Endothelial cell of umbilical vein (primary cell): ENCODE data around the gene RBFOX1. TPM values are rescaled to one million over a fixed set of nuclear protein-coding genes. Genes with fewer than 3 reads are reported as not detected.

ENCODE experiments used
- BruUV-seq: library from RNA; stranded (reverse); fragments of 400-500 nt; replicated peaks from 2 replicates; lab custom pipeline; 2021; lab: Mats Ljungman, UMichigan
- CTCF ChIA-PET: fragments of 300-600, 350-600 bp; sonication (Branson Sonifier 250); formaldehyde crosslinking; loops from one replicate; lab custom pipeline; 2021; ENCODE audit warnings: antibody characterized with exemption, inconsistent platforms; lab: Charles Lee
- POLR2A ChIA-PET: fragments of 300-600, 350-600 bp; sonication (Branson Sonifier 250); formaldehyde crosslinking; loops from one replicate; lab custom pipeline; 2021; ENCODE audit warnings: antibody characterized with exemption, inconsistent platforms; lab: Charles Lee
- DNase-seq: peaks from one replicate; pipeline ENCODE4 v3.0.0-alpha.2; 2011; ENCODE audit warnings: low read depth, low spot score
- FAIRE-seq: peaks from 2 replicates; lab custom pipeline; 2011; peaks lifted over from hg19 to GRCh38; lab: Jason Lieb, UNC
- H2AFZ ChIP-seq: 2 replicates; pipeline ENCODE4 v1.6.0; 2012; ENCODE audit warnings: low read depth, low read length, control low read depth, inconsistent platforms
- H3K27ac ChIP-seq: 2 replicates; pipeline ENCODE4 v1.5.1; 2011; ENCODE audit warnings: low read depth, mild to moderate bottlenecking, control low read depth, low read length, moderate library complexity; ENCODE audit not compliant: insufficient read depth
- H3K27me3 ChIP-seq, 2 experiments: 2 replicates each; pipeline versions ENCODE4 v1.6.0 to v1.6.1; 2011; ENCODE audit warnings: low read length in 2 of 2, mixed read lengths in 1 of 2; ENCODE audit not compliant: control insufficient read depth in 2 of 2, insufficient read depth in 2 of 2
- H3K36me3 ChIP-seq, 2 experiments: 2 replicates in 1 of 2; 3 replicates in 1 of 2; pipeline ENCODE4 v1.5.1; 2011; ENCODE audit warnings: low read length in 2 of 2, mild to moderate bottlenecking in 1 of 2, moderate library complexity in 1 of 2; ENCODE audit not compliant: control insufficient read depth in 2 of 2, insufficient read depth in 2 of 2; ENCODE audit errors: extremely low read depth in 1 of 2
- H3K4me1 ChIP-seq: 3 replicates; pipeline ENCODE4 v1.5.1; 2011; ENCODE audit warnings: mild to moderate bottlenecking, low read length; ENCODE audit not compliant: control insufficient read depth, insufficient read depth; ENCODE audit errors: extremely low read depth
- H3K4me2 ChIP-seq: 2 replicates; pipeline ENCODE4 v1.6.1; 2011; ENCODE audit warnings: low read length, control low read depth, mixed read lengths; ENCODE audit not compliant: insufficient read depth
- H3K4me3 ChIP-seq, 3 experiments: fragments of 200-600 bp in 1 of 3; sonication (generic), shearing (Covaris generic) in 1 of 3; replicated peaks in 1 of 3; 2 replicates each; pipeline ENCODE4 v1.5.1; 2011 to 2016; ENCODE audit warnings: control low read depth in 3 of 3, low read length in 3 of 3, mild to moderate bottlenecking in 2 of 3, inconsistent platforms in 1 of 3, low read depth in 1 of 3, moderate library complexity in 1 of 3; ENCODE audit not compliant: insufficient read depth in 1 of 3
- H3K79me2 ChIP-seq: 2 replicates; pipeline ENCODE4 v1.6.0; 2012; ENCODE audit warnings: low read length, inconsistent platforms; ENCODE audit not compliant: control insufficient read depth, insufficient read depth
- H3K9ac ChIP-seq: replicated peaks from 2 replicates; pipeline ENCODE3; 2011; ENCODE audit warnings: low read length, control low read depth; ENCODE audit not compliant: insufficient read depth; ENCODE audit errors: extremely low read depth
- H3K9me1 ChIP-seq: replicated peaks from 3 replicates; pipeline ENCODE4 v1.6.0; 2011; ENCODE audit warnings: mild to moderate bottlenecking, low read length; ENCODE audit not compliant: control insufficient read depth, insufficient read depth; ENCODE audit errors: extremely low read depth
- H3K9me3 ChIP-seq: replicated peaks from 2 replicates; pipeline ENCODE4 v1.5.1; 2012; ENCODE audit warnings: low read length, inconsistent platforms; ENCODE audit not compliant: control insufficient read depth, insufficient read depth
- H4K20me1 ChIP-seq: replicated peaks from 2 replicates; pipeline ENCODE3; 2011; ENCODE audit warnings: mild to moderate bottlenecking, low read length; ENCODE audit not compliant: control insufficient read depth, insufficient read depth; ENCODE audit errors: extremely low read depth
- EZH2 ChIP-seq: IDR thresholded peaks from 2 replicates; pipeline ENCODE4 v1.6.1; 2012; ENCODE audit warnings: borderline replicate concordance, low read depth, mild to moderate bottlenecking, moderate library complexity, low read length, inconsistent platforms; ENCODE audit not compliant: severe bottlenecking
- FOS ChIP-seq: IDR thresholded peaks from 2 replicates; pipeline ENCODE4 v1.6.1; 2011; ENCODE audit warnings: mild to moderate bottlenecking, low read length, moderate library complexity, borderline replicate concordance; ENCODE audit not compliant: insufficient read depth
- GATA2 ChIP-seq: IDR thresholded peaks from 2 replicates; pipeline ENCODE4 v1.7.0; 2011; ENCODE audit warnings: low read depth, mild to moderate bottlenecking, moderate library complexity, mixed read lengths, low read length; ENCODE audit not compliant: insufficient read length, insufficient read depth
- JUN ChIP-seq: IDR thresholded peaks from 2 replicates; pipeline ENCODE4 v1.6.1; 2011; ENCODE audit warnings: borderline replicate concordance, low read depth; ENCODE audit not compliant: insufficient read length, insufficient read depth
- MYC ChIP-seq: IDR thresholded peaks from one replicate; pipeline ENCODE4 v1.6.1; 2011; ENCODE audit warnings: mild to moderate bottlenecking, low read depth, low read length
- POLR2A ChIP-seq: IDR thresholded peaks from 2 replicates; pipeline ENCODE4 v1.6.1; 2012; ENCODE audit warnings: low read depth, mild to moderate bottlenecking, control low read depth, low read length
- POLR2AphosphoS5 ChIP-seq: IDR thresholded peaks from 2 replicates; pipeline ENCODE4 v1.6.1; 2012; ENCODE audit warnings: low read depth, mild to moderate bottlenecking, control low read depth, low read length, moderate library complexity; ENCODE audit not compliant: insufficient read depth
- dilution Hi-C: fragments of 300-500 bp; cut with MboI; formaldehyde crosslinking; loops from one replicate; pipeline ENCODE4 v1.15.0; 2019; ENCODE audit warnings: low sequenced_read_pairs; ENCODE audit not compliant: extremely low pct_ligation_motif_present
- intact Hi-C: fragments of 100-400 bp; cut with micrococcal nuclease; formaldehyde crosslinking; loops from one replicate; pipeline ENCODE4 v1.10.0; 2022
- polyA plus RNA-seq, 4 experiments: library from polyadenylated mRNA; depleted of rRNA in 3 of 4; stranded (reverse) in 3 of 4; unstranded in 1 of 4; fragments of >200 nt; gene quantifications; 2 replicates each; pipeline versions ENCODE4 v1.2.1 to v1.2.3, GENCODE V29; 2011 to 2012; ENCODE audit warnings: missing spikeins in 1 of 4
- total RNA-seq: library from RNA; stranded (reverse); gene quantifications from 2 replicates; pipeline ENCODE4 v1.2.3, GENCODE V29; 2021
- TF ChIP-seq, protein P1 (sequence below), 2 donors: IDR thresholded peaks; 1 replicate in 1 of 2; 2 replicates in 1 of 2; pipeline ENCODE4 v1.5.1; 2011; ENCODE audit warnings: low read length in 2 of 2, mild to moderate bottlenecking in 2 of 2, moderate library complexity in 2 of 2, control low read depth in 1 of 2, inconsistent platforms in 1 of 2, low read depth in 1 of 2; ENCODE audit not compliant: insufficient read depth in 1 of 2; ENCODE audit errors: extremely low read depth in 1 of 2
- TF ChIP-seq, protein P2 (sequence below): IDR thresholded peaks from 2 replicates; pipeline ENCODE4 v1.6.1; 2011; ENCODE audit not compliant: insufficient read depth, insufficient read length

The RBFOX1 gene
- total and polyA plus RNA-seq, 2 donors (not counting 3 experiments of a cell fraction or from before 2014, with no cell fraction given), result not detected

DNA sequence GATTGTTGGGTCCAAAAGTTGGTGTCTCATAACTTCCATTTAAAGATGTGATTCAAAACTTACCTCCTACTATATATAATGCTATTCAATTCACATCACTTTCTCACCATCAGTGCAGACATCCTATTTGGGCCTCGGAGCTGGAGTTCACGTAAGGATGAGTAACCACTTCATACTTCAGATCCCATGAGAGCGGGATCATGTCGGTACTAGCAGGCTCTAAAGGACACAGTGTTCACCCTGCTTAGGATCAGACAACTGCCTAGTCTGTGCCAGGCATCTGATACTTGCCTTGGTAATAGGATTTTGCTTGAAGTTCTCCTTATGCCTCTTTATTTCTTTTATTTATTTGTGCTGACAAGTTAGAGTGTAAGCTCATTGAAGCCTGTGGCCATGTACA, 39.5 kb downstream of the RBFOX1 start:
- no TSS peak for BruUV-seq
- Histone ChIP-seq H3K27me3 (no peaks in the 10 kb centered on the region), H3K4me3 (no peak overlapping the region), H3K9ac (no peak overlapping the region), H3K4me2 (no peak overlapping the region), H3K36me3 (no peaks in the 10 kb centered on the region), H3K9me3 (peaks cover 4% of the 10 kb centered on the region), H3K4me1 (no peaks in the 10 kb centered on the region), H2AFZ (no peak overlapping the region), H3K79me2 (no peaks in the 10 kb centered on the region), H4K20me1 (no peaks in the 10 kb centered on the region), H3K27ac (no peak overlapping the region), H3K9me1 (no peaks in the 10 kb centered on the region)
- TF ChIP-seq MYC (no peak), GATA2 (no peak), POLR2AphosphoS5 (no peak), POLR2A (no peak), EZH2 (no peak), FOS (no peak), JUN (no peak)
- TF ChIP-seq, protein P1, sequence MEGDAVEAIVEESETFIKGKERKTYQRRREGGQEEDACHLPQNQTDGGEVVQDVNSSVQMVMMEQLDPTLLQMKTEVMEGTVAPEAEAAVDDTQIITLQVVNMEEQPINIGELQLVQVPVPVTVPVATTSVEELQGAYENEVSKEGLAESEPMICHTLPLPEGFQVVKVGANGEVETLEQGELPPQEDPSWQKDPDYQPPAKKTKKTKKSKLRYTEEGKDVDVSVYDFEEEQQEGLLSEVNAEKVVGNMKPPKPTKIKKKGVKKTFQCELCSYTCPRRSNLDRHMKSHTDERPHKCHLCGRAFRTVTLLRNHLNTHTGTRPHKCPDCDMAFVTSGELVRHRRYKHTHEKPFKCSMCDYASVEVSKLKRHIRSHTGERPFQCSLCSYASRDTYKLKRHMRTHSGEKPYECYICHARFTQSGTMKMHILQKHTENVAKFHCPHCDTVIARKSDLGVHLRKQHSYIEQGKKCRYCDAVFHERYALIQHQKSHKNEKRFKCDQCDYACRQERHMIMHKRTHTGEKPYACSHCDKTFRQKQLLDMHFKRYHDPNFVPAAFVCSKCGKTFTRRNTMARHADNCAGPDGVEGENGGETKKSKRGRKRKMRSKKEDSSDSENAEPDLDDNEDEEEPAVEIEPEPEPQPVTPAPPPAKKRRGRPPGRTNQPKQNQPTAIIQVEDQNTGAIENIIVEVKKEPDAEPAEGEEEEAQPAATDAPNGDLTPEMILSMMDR (IDR thresholded peaks at IDR 0.05; ENCODE audit: extremely low read depth in 1 of 2, insufficient read depth in 1 of 2, low read depth in 1 of 2, low read length in 2 of 2), result no peak
- TF ChIP-seq, protein P2, sequence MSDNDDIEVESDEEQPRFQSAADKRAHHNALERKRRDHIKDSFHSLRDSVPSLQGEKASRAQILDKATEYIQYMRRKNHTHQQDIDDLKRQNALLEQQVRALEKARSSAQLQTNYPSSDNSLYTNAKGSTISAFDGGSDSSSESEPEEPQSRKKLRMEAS, result no peak
- intact Hi-C loops (no loop called here), dilution Hi-C loops (no loop called here)
- POLR2A ChIA-PET, result no interaction called here
- CTCF ChIA-PET, result no interaction called here
- DNase-seq (no peak), FAIRE-seq (no peak)
